Midbrain (tissue), 1 donor: ENCODE results near the gene ROCK2.

Source experiments
- DNase-seq: peaks from one replicate; lab custom pipeline; 2025; lab: John Stamatoyannopoulos, UW

The ROCK2 gene

GRCh38 chr2:11310212-11310611 lies 34.2 kb downstream of the ROCK2 start:
- no peak for DNase-seq

GRCh38 chr2:11309706-11310105 lies 34.7 kb downstream of the ROCK2 start:
- DNase-seq = no peak

- DNase-seq = no peak
Observed at GRCh38 chr2:11307764-11308415, 36.5 kb downstream of the ROCK2 start.

GRCh38 chr2:11305958-11306357 lies 38.5 kb downstream of the ROCK2 start:
- DNase-seq = no peak

- no peak for DNase-seq
Observed at GRCh38 chr2:11305338-11305737, 39.1 kb downstream of the ROCK2 start.

GRCh38 chr2:11304476-11304875 lies 40.0 kb downstream of the ROCK2 start:
- DNase-seq = no peak

GRCh38 chr2:11303290-11304013 lies 41.0 kb downstream of the ROCK2 start:
- no peak for DNase-seq

GRCh38 chr2:11299439-11299838 lies 45.0 kb downstream of the ROCK2 start:
- DNase-seq = no peak

- no peak for DNase-seq
Observed at GRCh38 chr2:11298592-11298991, 45.8 kb downstream of the ROCK2 start.

GRCh38 chr2:11296401-11296800 lies 48.0 kb downstream of the ROCK2 start:
- DNase-seq = no peak

- DNase-seq = no peak
Observed at GRCh38 chr2:11292464-11293255, 51.8 kb downstream of the ROCK2 start.

GRCh38 chr2:11290713-11291112 lies 53.7 kb downstream of the ROCK2 start:
- no peak for DNase-seq

- DNase-seq = no peak
Observed at GRCh38 chr2:11290211-11290610, 54.2 kb downstream of the ROCK2 start.

GRCh38 chr2:11288431-11288830 lies 56.0 kb downstream of the ROCK2 start:
- no peak for DNase-seq

GRCh38 chr2:11286749-11287148 lies 57.7 kb downstream of the ROCK2 start:
- DNase-seq = no peak

- no peak for DNase-seq
Observed at GRCh38 chr2:11286323-11286722, 58.1 kb downstream of the ROCK2 start.

GRCh38 chr2:11285499-11285898 lies 58.9 kb downstream of the ROCK2 start:
- DNase-seq = no peak

GRCh38 chr2:11281186-11281585 lies 63.2 kb downstream of the ROCK2 start:
- no peak for DNase-seq

- DNase-seq = no peak
Observed at GRCh38 chr2:11280713-11281112, 63.7 kb downstream of the ROCK2 start.

- DNase-seq = no peak
Observed at GRCh38 chr2:11279398-11279797, 65.0 kb downstream of the ROCK2 start.

- DNase-seq = no peak
Observed at GRCh38 chr2:11278219-11278618, 66.2 kb downstream of the ROCK2 start.

- no peak for DNase-seq
Observed at GRCh38 chr2:11275910-11276309, 68.5 kb downstream of the ROCK2 start.

GRCh38 chr2:11270891-11271290 lies 73.5 kb downstream of the ROCK2 start:
- no peak for DNase-seq
